HFFc6 (cell line): ENCODE results near the gene ZNRD2. TPM values are rescaled to one million over a fixed set of nuclear protein-coding genes. Genes with fewer than 3 reads are reported as not detected.
A peak's percentile ranks its signal among the peaks of the same experiment; 100 is the strongest.

ENCODE experiments used
- DNase-seq: peaks from one replicate; pipeline ENCODE4 v3.0.0-alpha.2; 2018
- H3K27ac Mint-ChIP-seq: 2 replicates; pipeline ENCODE4 v1.8.0; 2020; ENCODE audit warnings: mild to moderate bottlenecking, mixed read lengths
- H3K27me3 Mint-ChIP-seq: 2 replicates; pipeline ENCODE4 v1.8.0; 2021; ENCODE audit warnings: mild to moderate bottlenecking, moderate library complexity, mixed read lengths; ENCODE audit not compliant: insufficient read depth
- H3K36me3 Mint-ChIP-seq: 2 replicates; pipeline ENCODE4 v1.8.0; 2021; ENCODE audit warnings: low read depth, mixed read lengths
- H3K4me1 Mint-ChIP-seq: 2 replicates; pipeline ENCODE4 v1.8.0; 2020; ENCODE audit warnings: low read depth, mixed read lengths
- H3K4me3 Mint-ChIP-seq: 2 replicates; pipeline ENCODE4 v1.8.0; 2020; ENCODE audit warnings: mild to moderate bottlenecking, moderate library complexity, mixed read lengths
- H3K9me3 Mint-ChIP-seq: 2 replicates; pipeline ENCODE4 v1.8.0; 2020; ENCODE audit warnings: mild to moderate bottlenecking, mixed read lengths
- total RNA-seq, 6 experiments: library from RNA; stranded (reverse); fragmentation: NEBNext Ultra II Directional; extraction: Animal tissue kit (Norgen Biotek cat#: 25700); gene quantifications; 2 replicates in 1 of 6; 3 replicates in 5 of 6; pipeline ENCODE4 v1.2.3, GENCODE V29; 2021
- TF ChIP-seq, protein P1 (sequence below): fragments of 200-600 bp; sonication (generic); IDR thresholded peaks from 2 replicates; pipeline ENCODE4 v1.5.0; 2021; ENCODE audit warnings: antibody characterized with exemption, mild to moderate bottlenecking

Gene ZNRD2
- total RNA-seq, 6 experiments from 2014 or later, result 57.7 to 72.0 (median 64.3) TPM

DNA sequence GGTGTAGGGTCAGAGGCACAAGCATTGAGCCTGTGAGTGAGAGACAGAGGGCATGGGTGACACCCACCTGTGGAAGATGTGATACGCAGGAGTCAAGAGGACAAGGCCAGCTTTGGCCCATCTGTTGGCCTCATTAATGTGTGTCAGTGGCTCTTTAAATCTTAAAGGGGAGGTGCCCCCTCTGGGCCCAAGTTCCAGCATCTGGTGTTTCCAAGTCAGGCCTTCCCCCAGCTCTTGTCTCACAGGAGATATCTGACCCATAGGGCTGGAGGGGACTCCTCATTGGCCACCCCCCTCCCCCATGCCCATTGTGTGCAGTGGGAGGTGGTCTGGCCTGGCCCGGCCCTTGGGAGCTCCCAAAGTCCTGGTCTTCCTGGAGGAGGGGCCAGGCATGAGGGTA lies 16.4 kb downstream of the ZNRD2 start:
- H3K4me1 Mint-ChIP-seq, result peaks cover 29% of the 10 kb centered on the region
- DNase-seq, result no peak
- TF ChIP-seq, protein P1, sequence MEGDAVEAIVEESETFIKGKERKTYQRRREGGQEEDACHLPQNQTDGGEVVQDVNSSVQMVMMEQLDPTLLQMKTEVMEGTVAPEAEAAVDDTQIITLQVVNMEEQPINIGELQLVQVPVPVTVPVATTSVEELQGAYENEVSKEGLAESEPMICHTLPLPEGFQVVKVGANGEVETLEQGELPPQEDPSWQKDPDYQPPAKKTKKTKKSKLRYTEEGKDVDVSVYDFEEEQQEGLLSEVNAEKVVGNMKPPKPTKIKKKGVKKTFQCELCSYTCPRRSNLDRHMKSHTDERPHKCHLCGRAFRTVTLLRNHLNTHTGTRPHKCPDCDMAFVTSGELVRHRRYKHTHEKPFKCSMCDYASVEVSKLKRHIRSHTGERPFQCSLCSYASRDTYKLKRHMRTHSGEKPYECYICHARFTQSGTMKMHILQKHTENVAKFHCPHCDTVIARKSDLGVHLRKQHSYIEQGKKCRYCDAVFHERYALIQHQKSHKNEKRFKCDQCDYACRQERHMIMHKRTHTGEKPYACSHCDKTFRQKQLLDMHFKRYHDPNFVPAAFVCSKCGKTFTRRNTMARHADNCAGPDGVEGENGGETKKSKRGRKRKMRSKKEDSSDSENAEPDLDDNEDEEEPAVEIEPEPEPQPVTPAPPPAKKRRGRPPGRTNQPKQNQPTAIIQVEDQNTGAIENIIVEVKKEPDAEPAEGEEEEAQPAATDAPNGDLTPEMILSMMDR, result no peak
- no peak overlapping the region; the same call in 1 of the 2 replicates for H3K4me3 Mint-ChIP-seq
- peak overlapping the region; percentile 66 for H3K27ac Mint-ChIP-seq
- peaks cover 13% of the 10 kb centered on the region for H3K36me3 Mint-ChIP-seq
- H3K27me3 Mint-ChIP-seq, result no peaks in the 10 kb centered on the region; the same call in 1 of the 2 replicates
- no peaks in the 10 kb centered on the region for H3K9me3 Mint-ChIP-seq

DNA sequence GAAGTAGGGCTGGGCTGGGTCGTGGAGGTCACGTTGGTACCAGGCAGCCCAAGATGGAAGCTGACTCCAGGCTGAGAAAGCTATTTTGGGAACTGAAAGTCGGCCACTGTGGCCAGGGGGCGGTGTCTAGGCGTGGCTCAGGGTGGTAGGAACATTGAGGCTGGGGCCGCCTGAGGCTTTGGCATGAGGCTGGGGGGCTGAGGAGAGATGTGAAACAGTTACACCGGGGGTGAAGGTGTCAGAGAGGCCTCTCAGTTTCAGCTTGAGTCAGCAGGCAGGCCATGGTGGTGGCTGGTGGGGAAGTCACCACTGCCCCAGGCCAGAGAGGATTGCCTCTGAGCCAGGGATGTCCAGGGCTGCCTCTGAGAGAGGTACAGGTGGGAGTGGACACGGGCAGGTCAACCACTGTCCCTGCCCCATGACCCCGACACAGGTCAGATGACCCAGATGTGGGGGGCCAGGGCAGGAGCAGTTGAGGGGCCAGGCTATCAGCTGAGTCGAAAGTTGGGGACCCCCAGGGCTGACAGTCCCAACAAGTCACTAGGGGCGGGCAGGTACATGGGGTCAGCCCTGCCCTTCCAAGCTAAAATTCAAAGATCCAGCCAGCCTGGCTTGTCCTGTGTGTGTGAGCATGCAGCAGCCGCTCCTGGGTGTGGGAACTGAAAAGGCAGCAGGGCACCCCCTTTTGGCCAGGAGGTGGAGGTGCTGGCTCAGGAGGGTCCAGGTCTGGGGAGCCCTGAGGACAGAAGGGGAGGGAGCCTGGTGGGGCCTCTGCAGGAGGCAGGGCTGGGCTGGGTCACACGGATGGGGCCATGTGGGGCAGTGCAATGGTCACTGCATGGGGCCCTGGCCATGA lies 18.1 kb downstream of the ZNRD2 start:
- H3K27ac Mint-ChIP-seq, result peak overlapping the region; percentile 66
- DNase-seq, result peak; percentile 46
- peaks cover 29% of the 10 kb centered on the region for H3K4me1 Mint-ChIP-seq
- H3K36me3 Mint-ChIP-seq, result peaks cover 10% of the 10 kb centered on the region; the same call in 1 of the 2 replicates
- H3K4me3 Mint-ChIP-seq, result 0 out of 2 replicates have a peak overlapping the region, but pooled peaks have one; percentile 15
- H3K27me3 Mint-ChIP-seq, result no peaks in the 10 kb centered on the region; the same call in 1 of the 2 replicates
- H3K9me3 Mint-ChIP-seq, result no peaks in the 10 kb centered on the region
- TF ChIP-seq, protein P1, result peak; percentile 74

DNA sequence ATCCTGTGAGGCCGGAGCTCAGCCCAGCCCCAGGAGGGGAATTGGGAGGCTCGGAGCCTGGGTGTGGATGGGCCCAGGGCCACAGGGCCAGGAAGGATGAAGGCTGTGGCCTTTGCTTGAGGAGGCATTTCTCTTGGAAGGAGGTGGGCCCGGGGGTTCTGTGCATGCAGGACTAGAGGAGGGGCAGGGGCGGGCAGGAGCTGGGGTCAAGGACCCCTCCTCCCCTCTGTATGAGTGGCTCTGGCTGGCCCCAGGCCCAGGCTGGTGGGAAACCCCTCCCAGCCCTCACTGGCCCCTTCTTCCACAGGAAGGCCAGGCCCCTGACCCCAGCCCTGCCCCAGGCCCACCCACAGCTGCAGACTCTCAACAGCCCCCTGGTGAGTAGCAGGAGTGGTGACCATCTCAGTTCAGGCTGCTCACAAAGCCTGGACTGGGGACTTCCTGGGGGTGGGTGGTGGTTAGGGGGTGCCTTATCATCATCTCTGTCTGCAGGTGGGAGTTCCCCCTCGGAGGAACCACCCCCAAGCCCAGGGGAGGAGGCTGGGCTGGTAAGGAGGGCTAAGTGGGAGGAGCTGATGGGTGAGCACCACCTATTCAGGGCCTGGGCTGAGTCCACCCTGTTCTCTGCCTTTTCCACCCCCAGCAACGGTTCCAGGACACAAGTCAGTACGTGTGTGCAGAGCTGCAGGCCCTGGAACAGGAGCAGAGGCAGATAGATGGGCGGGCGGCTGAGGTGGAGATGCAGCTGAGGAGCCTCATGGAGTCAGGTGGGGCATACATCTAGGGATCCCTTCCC lies 19.4 kb downstream of the ZNRD2 start:
- Mint-ChIP-seq H3K36me3 (peaks cover 4% of the 10 kb centered on the region; the same call in 1 of the 2 replicates), H3K4me1 (peaks cover 29% of the 10 kb centered on the region), H3K27me3 (no peaks in the 10 kb centered on the region; the same call in 1 of the 2 replicates), H3K9me3 (no peaks in the 10 kb centered on the region), H3K4me3 (no peak overlapping the region), H3K27ac (no peak overlapping the region)
- no peak for DNase-seq
- TF ChIP-seq, protein P1, result no peak

DNA sequence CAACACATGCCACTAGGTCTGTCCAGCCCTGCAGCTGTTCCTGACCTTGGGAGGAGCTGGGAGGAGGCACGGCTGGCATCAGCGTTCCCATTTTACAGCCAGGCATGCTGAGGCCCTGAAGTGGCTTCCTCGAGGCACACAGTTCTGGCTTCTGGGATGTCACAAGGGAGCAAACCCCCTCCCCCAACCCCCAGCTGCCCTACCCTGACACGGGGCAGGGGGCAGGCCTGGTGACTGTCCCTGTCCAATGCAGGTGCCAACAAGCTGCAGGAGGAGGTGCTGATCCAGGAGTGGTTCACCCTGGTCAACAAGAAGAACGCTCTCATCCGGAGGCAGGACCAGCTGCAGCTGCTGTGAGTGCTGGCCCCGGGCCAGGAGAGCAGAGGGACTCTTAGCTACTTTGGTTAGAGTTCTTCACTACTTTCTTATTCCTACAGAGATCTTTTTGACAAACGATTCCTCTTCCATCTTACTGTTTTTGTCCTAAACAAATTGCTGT lies 20.0 kb downstream of the ZNRD2 start:
- Mint-ChIP-seq H3K4me1 (peaks cover 29% of the 10 kb centered on the region), H3K9me3 (no peaks in the 10 kb centered on the region), H3K4me3 (no peak overlapping the region), H3K36me3 (peaks cover 4% of the 10 kb centered on the region; the same call in 1 of the 2 replicates), H3K27ac (no peak overlapping the region), H3K27me3 (peaks cover 2% of the 10 kb centered on the region)
- TF ChIP-seq, protein P1, result no peak
- no peak for DNase-seq
